BJ (cell line): ENCODE measurements around the gene TLE1. TPM values are rescaled to one million over a fixed set of nuclear protein-coding genes. Genes with fewer than 3 reads are reported as not detected.

ENCODE experiments used
- CTCF ChIA-PET: fragments of 350-600 bp; formaldehyde crosslinking; extraction: SDS; loops from one replicate; lab custom pipeline; 2021; ENCODE audit warnings: antibody characterized with exemption, inconsistent platforms; lab: Yijun Ruan, JAX
- POLR2A ChIA-PET: fragments of 300-600 bp; sonication (Branson Sonifier 250); formaldehyde crosslinking; extraction: SDS; loops from one replicate; lab custom pipeline; 2021; ENCODE audit warnings: antibody characterized with exemption; lab: Charles Lee
- DNase-seq: peaks from one replicate; pipeline ENCODE4 v3.0.0-alpha.2; 2011; ENCODE audit warnings: low read depth
- H3K27me3 ChIP-seq: 2 replicates; pipeline ENCODE4 v1.6.0; 2011; ENCODE audit warnings: low read length; ENCODE audit not compliant: control insufficient read depth, insufficient read depth
- H3K36me3 ChIP-seq: 2 replicates; pipeline ENCODE4 v1.5.1; 2011; ENCODE audit warnings: low read length; ENCODE audit not compliant: control insufficient read depth, insufficient read depth
- H3K4me3 ChIP-seq: 2 replicates; pipeline ENCODE4 v1.5.1; 2011; ENCODE audit warnings: low read depth, mild to moderate bottlenecking, control low read depth, low read length
- CTCF ChIP-seq: IDR thresholded peaks from 2 replicates; pipeline ENCODE4 v1.5.1; 2011; ENCODE audit warnings: low read depth, mild to moderate bottlenecking, control low read depth, inconsistent platforms, low read length, moderate library complexity; ENCODE audit not compliant: insufficient read depth
- polyA plus RNA-seq: library from polyadenylated mRNA; depleted of rRNA; stranded (reverse); fragments of >200 nt; gene quantifications from 2 replicates; pipeline ENCODE4 v1.2.3, GENCODE V29; 2011

Gene TLE1
- polyA plus RNA-seq, 1 experiment: 9.6 TPM

- no peaks in the 10 kb centered on the region for H3K36me3 ChIP-seq
- ChIA-PET CTCF (no interaction called here), POLR2A (no interaction called here)
- TF ChIP-seq CTCF: no peak
- no peak for DNase-seq
- H3K27me3 ChIP-seq: no peaks in the 10 kb centered on the region; the same call in 1 of the 2 replicates
- no peak overlapping the region for H3K4me3 ChIP-seq
These were observed 139.7 kb downstream of the TLE1 start for GRCh38 chr9:81549500-81550206.

- no peak for DNase-seq
- no peaks in the 10 kb centered on the region for H3K36me3 ChIP-seq
- ChIA-PET POLR2A (no interaction called here), CTCF (no interaction called here)
- no peak overlapping the region for H3K4me3 ChIP-seq
- H3K27me3 ChIP-seq: no peaks in the 10 kb centered on the region; the same call in 1 of the 2 replicates
- TF ChIP-seq CTCF: no peak
These were observed 140.4 kb downstream of the TLE1 start for GRCh38 chr9:81548911-81549310.

GRCh38 chr9:81546489-81546888 lies 142.9 kb downstream of the TLE1 start:
- ChIA-PET CTCF (interaction anchor here (0.7 kb wide), 1 partner anchor 47 kb away, joined by 3 read pairs; no protein-coding TSS in a partner anchor), POLR2A (no interaction called here)
- no peak for TF ChIP-seq CTCF
- DNase-seq: no peak
- no peak overlapping the region for H3K4me3 ChIP-seq
- H3K36me3 ChIP-seq: no peaks in the 10 kb centered on the region
- no peaks in the 10 kb centered on the region; the same call in 1 of the 2 replicates for H3K27me3 ChIP-seq

- TF ChIP-seq CTCF: no peak
- Histone ChIP-seq H3K27me3 (no peaks in the 10 kb centered on the region), H3K36me3 (no peaks in the 10 kb centered on the region), H3K4me3 (no peak overlapping the region)
- ChIA-PET CTCF (interaction anchor here (1.1 kb wide), 1 partner anchor 14 kb away, joined by 3 read pairs; no protein-coding TSS in a partner anchor), POLR2A (no interaction called here)
- DNase-seq: no peak
These were observed 145.7 kb downstream of the TLE1 start for GRCh38 chr9:81543695-81544094.

GRCh38 chr9:81542118-81542889 lies 147.0 kb downstream of the TLE1 start:
- no peak overlapping the region for H3K4me3 ChIP-seq
- no peak for TF ChIP-seq CTCF
- DNase-seq: no peak
- ChIA-PET POLR2A (no interaction called here), CTCF (interaction anchor here (1.0 kb wide), 1 partner anchor 13 kb away, joined by 3 read pairs; no protein-coding TSS in a partner anchor)
- no peaks in the 10 kb centered on the region for H3K27me3 ChIP-seq
- no peaks in the 10 kb centered on the region for H3K36me3 ChIP-seq
